HG02623 (cell line): ENCODE measurements around the gene RPS4Y2.

ENCODE experiments used
- ATAC-seq: cut with Tn5 transposase; IDR thresholded peaks from one replicate; pipeline ENCODE4 v1.9.1; 2021; ENCODE audit warnings: moderate library complexity; ENCODE audit not compliant: unreplicated experiment

Gene RPS4Y2

GRCh38 chrY:20755808-20756207 lies at the start of gene RPS4Y2:
Gene RPS4Y2, plus strand, starts transcription at chrY:20756108. Its CDS starts 56 bp downstream, at chrY:20756164.
- no peak for ATAC-seq

GRCh38 chrY:20714391-20714790 lies 41.5 kb upstream of the RPS4Y2 start:
- ATAC-seq, result peak; percentile 93

DNA sequence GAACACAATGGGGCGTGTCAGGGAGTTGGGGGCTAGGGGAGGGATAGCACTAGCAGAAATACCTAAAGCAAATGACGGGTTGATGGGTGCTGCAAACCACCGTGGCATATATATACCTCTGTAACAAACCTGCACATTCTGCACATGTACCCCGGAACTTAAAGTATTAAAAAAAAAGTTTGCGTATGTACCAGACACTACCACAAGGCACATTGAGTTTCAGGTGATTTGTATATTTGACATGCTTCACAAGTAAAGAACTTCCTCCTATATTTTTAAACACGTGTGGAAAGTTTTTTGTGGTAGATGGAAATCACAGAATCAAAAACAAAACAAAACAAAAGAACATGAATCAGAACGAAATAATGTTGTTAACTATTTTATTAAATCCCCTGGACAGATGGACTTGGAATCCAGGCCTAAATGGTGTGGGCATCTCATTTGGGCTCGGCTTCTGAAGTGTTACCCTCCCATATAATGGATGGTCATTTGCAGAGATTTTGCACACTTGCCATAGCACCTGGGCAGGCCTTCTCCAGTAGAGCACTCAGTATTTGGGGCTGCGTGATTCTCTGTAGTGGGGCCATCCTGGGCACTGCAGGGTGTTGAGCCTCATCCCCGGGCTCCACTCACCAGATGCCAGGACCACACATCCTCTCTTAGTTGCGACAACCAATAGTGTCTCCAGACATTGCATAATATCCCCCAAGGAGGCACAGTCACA lies 29.6 kb upstream of the RPS4Y2 start:
- ATAC-seq, result peak; percentile 80

DNA sequence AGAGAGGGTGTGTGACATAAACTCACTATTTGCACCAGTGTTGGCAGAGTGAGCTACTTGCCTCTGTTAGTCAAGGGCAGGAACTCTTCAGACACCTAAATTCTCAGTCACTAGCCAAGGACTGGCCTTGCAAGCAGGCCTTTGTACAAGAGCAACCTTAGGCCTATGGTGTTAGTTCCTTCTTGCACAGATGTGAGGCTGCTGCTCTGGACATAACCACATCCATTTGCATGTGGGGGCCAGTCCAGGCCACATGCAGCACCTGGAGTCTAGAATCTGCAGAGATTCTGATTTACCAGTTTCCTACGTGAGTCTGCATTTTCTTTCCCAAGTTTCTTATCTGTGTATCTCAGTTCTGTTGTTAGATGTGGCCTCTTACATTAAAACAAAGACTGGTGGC lies 20.7 kb upstream of the RPS4Y2 start:
- ATAC-seq, result peak; percentile 93

- ATAC-seq, result no peak
Observed at GRCh38 chrY:20739806-20740205, 16.1 kb upstream of the RPS4Y2 start.

GRCh38 chrY:20740609-20741008 lies 15.3 kb upstream of the RPS4Y2 start:
- no peak for ATAC-seq

- ATAC-seq, result no peak
Observed at GRCh38 chrY:20745060-20745459, 10.8 kb upstream of the RPS4Y2 start.

GRCh38 chrY:20746919-20747318 lies 9.0 kb upstream of the RPS4Y2 start:
- ATAC-seq, result no peak

- ATAC-seq, result no peak
Observed at GRCh38 chrY:20763869-20764268, 8.0 kb downstream of the RPS4Y2 start.

- ATAC-seq, result no peak
Observed at GRCh38 chrY:20765117-20765516, 9.2 kb downstream of the RPS4Y2 start.

DNA sequence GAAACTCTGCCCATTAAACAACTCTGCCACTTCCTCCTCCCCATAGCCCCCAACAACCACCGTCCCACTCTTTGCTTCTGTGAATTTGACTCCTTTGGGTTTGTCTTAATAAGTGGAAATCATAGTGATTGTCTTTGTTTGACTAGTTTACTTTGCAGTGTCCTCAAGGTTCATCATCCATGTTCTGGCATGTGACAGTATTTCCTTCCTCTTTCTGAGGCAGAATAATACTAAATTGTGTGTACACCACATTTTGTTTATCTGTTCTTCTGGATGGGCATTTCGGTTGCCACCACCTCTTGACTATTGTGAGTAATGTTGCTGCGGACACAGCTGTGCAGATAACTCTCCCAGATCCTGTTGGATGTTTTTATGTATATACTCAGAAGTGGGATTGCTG lies 14.8 kb downstream of the RPS4Y2 start:
- ATAC-seq, result no peak

DNA sequence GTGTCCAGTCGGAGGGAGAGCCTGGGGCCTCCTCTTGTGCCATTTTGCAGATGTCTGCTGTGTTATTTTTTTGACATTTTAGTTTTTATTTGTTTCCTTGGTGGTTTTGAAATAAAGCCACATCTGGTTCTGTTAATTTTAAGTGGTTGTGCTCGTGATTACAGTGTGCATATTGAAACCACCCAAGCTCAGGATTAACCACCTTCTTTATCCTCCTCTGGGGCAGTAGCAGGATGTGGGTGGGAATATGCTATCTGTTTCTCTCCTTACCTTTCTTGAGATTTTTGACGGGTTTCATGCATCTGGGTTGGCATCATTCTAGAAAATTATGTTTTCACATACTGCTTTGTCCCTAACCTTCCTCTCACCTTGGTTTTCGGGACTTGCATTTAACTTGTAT lies 20.2 kb downstream of the RPS4Y2 start:
- ATAC-seq, result no peak

GRCh38 chrY:20780104-20780654 lies 24.3 kb downstream of the RPS4Y2 start:
- ATAC-seq, result no peak

DNA sequence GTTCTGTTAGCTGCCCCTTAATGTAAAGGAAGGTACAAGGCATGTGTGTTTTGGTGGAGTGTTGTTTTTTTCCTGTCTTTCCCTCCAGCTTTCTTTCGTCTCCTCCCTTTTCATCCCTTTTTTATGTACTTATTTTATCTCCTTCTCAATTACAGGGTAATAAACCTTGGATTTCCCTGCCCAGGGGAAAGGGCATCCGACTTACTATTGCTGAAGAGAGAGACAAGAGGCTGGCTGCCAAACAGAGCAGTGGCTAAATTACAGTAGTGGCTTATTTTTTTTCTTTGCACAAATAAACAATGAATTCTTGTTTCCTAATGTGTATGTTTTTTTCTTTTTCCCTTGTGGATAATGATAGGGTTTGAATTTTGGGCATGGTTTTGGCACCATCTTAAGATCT lies 24.9 kb downstream of the RPS4Y2 start:
- ATAC-seq, result no peak

GRCh38 chrY:20781408-20781807 lies 25.5 kb downstream of the RPS4Y2 start:
- ATAC-seq, result no peak

DNA sequence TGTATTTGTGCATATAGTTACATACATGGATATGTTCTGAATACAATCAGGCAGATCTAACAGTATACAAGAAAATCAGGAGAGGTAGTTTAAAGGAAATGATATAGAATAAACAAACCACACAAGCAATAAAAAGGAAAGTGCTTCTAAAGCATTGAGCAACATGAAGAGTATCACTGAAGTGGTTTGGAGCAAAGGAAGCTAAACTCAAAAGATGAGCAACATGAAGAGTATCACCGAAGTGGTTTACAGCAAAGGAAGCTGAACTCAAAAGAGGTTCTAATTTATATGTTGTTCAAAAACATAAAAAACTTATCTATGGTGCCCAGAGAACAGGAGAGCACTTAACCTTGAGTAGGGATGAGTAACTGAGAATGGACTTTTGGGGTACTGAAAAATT lies 29.1 kb downstream of the RPS4Y2 start:
- ATAC-seq, result no peak

- ATAC-seq, result peak; percentile 81
Observed at GRCh38 chrY:20787076-20787475, 31.2 kb downstream of the RPS4Y2 start.

GRCh38 chrY:20798351-20799049 lies 42.6 kb downstream of the RPS4Y2 start:
- ATAC-seq, result peak; percentile 85

GRCh38 chrY:20802659-20803058 lies 46.8 kb downstream of the RPS4Y2 start:
- no peak for ATAC-seq

GRCh38 chrY:20806243-20806642 lies 50.3 kb downstream of the RPS4Y2 start:
- ATAC-seq, result no peak

GRCh38 chrY:20813459-20813858 lies 57.6 kb downstream of the RPS4Y2 start:
- no peak for ATAC-seq

- no peak for ATAC-seq
Observed at GRCh38 chrY:20814794-20815193, 58.9 kb downstream of the RPS4Y2 start.
